Gastrocnemius medialis (tissue), 4 donors: Measurements from ENCODE around the gene CEPT1.
"Not testable (repeated sequence)": the region's sequence is repeated elsewhere in the genome, so short reads cannot be mapped to it uniquely, and the experiment has no call there.

ENCODE experiments used
- POLR2A ChIP-seq, 2 donors: fragments of 450-650 bp; IDR thresholded peaks; one replicate each; pipeline ENCODE4 v1.6.1; 2017; ENCODE audit warnings: antibody characterized with exemption in 2 of 2, mild to moderate bottlenecking in 2 of 2, moderate library complexity in 2 of 2
- TF ChIP-seq, protein P1 (sequence below), 5 experiments: fragments of 450-650 bp in 3 of 5; fragments of 200-600 bp in 2 of 5; sonication (generic) in 2 of 5; IDR thresholded peaks in 4 of 5; conservative IDR thresholded peaks in 1 of 5; 1 replicate in 4 of 5; 2 replicates in 1 of 5; pipeline ENCODE4 v1.5.1; 2016 to 2019; ENCODE audit warnings: antibody characterized with exemption in 5 of 5, mild to moderate bottlenecking in 3 of 5, moderate library complexity in 3 of 5

DNA sequence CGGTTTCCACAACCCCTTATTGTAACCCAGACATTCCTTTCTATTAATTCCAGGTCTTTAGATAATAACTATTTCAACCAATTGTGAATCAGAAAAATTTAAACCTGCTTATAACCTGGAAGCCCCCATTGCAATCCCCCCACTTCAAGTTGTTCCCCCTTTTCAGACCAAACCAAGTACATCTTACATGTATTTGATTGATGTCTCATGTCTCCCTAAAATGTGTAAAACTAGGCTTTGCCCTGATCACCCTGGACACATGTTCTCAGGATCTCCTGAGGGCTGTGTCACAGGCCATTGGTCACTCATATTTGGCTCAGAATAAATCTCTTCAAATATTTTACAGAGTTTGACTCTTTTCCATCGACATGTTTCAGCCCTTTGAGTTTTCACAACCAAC, 75.3 kb downstream of the CEPT1 start:
- TF ChIP-seq, protein P1, sequence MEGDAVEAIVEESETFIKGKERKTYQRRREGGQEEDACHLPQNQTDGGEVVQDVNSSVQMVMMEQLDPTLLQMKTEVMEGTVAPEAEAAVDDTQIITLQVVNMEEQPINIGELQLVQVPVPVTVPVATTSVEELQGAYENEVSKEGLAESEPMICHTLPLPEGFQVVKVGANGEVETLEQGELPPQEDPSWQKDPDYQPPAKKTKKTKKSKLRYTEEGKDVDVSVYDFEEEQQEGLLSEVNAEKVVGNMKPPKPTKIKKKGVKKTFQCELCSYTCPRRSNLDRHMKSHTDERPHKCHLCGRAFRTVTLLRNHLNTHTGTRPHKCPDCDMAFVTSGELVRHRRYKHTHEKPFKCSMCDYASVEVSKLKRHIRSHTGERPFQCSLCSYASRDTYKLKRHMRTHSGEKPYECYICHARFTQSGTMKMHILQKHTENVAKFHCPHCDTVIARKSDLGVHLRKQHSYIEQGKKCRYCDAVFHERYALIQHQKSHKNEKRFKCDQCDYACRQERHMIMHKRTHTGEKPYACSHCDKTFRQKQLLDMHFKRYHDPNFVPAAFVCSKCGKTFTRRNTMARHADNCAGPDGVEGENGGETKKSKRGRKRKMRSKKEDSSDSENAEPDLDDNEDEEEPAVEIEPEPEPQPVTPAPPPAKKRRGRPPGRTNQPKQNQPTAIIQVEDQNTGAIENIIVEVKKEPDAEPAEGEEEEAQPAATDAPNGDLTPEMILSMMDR (IDR thresholded peaks at IDR 0.05 in 4 of 5, conservative IDR thresholded peaks at IDR 0.05 in 1 of 5), result not testable (repeated sequence)
- TF ChIP-seq POLR2A (IDR thresholded peaks at IDR 0.05), result not testable (repeated sequence)
